Heart left ventricle (tissue), 13 donors: ENCODE results near the gene TTYH1.

Source experiments
- CTCF ChIP-seq, 12 donors: fragments of 200-600 bp; sonication (generic) in 4 of 12; IDR thresholded peaks; one replicate each; pipeline versions ENCODE4 v1.5.0 to v1.8.0; 2018 to 2022; ENCODE audit warnings: antibody characterized with exemption in 12 of 12, mild to moderate bottlenecking in 5 of 12
- POLR2A ChIP-seq, 2 donors: fragments of 450-650 bp; IDR thresholded peaks; one replicate each; pipeline ENCODE4 v1.6.1; 2017; ENCODE audit warnings: antibody characterized with exemption in 2 of 2, mild to moderate bottlenecking in 2 of 2, moderate library complexity in 2 of 2
- donor health status: ischemic (EF 13 %, LVEDD 7.1; RV severe dilation, severe dysfunction).
- donor health status: DM: no; HTN: yes; CAD: no.
- donor health status: DM: no; HTN: no; CAD: no.
- donor health status: ischemic (EF 25% LVEDD 6.9; RV normal size, moderate dysfunction).
- donor health status: ischemic (EF 25% LVEDD 5.7; RV mildly dilated, moderate dysfunction).
- donor health status: ischemic (EF 35%, LVEDD 5.7; RV mildly dilated, moderate dysfunction).
- donor health status: nonischemic (EF 11% LVEDD 7.7; RV severe dilation, severe dysfunction).
- donor health status: DM: yes; HTN: yes; CAD: no.
- donor health status: PGD.
- donor health status: ischemic (EF 29% LVEDD 5.4; RV normal size, mild dysfunction).
- donor health status: nonischemic (EF 23%, LVEDD 6.1; RV moderate dilation, normal function).

GRCh38 chr19:54449701-54450069, 34.4 kb downstream of the TTYH1 start:
- TF ChIP-seq CTCF (IDR thresholded peaks at IDR 0.05), result no peak
- TF ChIP-seq POLR2A (IDR thresholded peaks at IDR 0.05), result no peak
